ENCODE measurements around the gene CYP3A5. TPM values are rescaled to one million over a fixed set of nuclear protein-coding genes. Genes with fewer than 3 reads are reported as not detected.
"Not testable (repeated sequence)": the region's sequence is repeated elsewhere in the genome, so short reads cannot be mapped to it uniquely, and the experiment has no call there.

CYP3A5 gene
- total RNA-seq, 4 donors from 2014 or later = 36.9 to 195 (median 79.4) TPM

DNA sequence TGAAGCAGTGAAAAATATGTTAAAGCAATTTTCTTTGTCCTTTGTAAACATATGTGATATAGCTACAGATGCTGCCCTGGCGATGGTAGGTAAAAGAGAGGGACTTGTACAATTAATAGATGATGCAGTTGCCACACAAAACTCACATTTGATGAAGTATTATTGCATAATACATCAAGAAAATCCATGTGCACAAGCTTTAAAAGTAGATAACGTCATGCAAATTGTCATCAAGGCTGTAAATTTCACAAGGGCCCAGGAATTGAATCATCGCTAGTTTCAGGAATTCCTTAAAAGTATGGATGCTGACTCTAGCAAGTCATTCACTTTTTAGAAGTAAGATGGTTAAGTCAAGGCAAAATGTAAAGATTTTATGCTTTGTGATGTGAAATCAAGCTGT is 10.0 kb downstream of the CYP3A5 start:
- intact Hi-C loops (cut with DNase I; ENCODE audit: low total_unique reads) = no loop called here
- H3K4me3 ChIP-seq (ENCODE audit: low read depth, poor library complexity, severe bottlenecking) = no peak overlapping the region
- DNase-seq (ENCODE audit: low spot score in 2 of 2) = no peak
- WGBS, 2 donors = 84 to 85% methylated on average over 3 of the region's 3 CpGs
- TF ChIP-seq, protein P1, sequence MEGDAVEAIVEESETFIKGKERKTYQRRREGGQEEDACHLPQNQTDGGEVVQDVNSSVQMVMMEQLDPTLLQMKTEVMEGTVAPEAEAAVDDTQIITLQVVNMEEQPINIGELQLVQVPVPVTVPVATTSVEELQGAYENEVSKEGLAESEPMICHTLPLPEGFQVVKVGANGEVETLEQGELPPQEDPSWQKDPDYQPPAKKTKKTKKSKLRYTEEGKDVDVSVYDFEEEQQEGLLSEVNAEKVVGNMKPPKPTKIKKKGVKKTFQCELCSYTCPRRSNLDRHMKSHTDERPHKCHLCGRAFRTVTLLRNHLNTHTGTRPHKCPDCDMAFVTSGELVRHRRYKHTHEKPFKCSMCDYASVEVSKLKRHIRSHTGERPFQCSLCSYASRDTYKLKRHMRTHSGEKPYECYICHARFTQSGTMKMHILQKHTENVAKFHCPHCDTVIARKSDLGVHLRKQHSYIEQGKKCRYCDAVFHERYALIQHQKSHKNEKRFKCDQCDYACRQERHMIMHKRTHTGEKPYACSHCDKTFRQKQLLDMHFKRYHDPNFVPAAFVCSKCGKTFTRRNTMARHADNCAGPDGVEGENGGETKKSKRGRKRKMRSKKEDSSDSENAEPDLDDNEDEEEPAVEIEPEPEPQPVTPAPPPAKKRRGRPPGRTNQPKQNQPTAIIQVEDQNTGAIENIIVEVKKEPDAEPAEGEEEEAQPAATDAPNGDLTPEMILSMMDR (IDR thresholded peaks at IDR 0.05) = no peak
- TF ChIP-seq POLR2A (IDR thresholded peaks at IDR 0.05) = no peak

DNA sequence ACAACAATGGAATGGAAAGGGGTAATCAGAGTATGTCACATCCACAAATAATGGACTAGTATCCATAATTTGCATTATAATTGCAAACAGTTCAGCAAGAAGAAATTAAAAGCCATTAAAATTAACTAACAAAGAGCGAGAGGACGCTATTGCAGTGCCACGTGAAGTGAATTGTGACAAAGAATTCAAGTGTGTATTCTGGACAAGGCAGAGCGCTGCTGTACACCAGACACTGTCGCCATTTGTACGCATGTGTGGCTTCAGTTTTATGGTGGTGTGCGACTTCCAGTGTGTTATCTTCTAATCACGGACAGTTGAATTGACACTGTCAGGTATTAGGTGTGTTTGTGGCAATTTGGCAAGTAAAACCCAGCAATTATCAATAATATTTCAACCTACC is 11.3 kb downstream of the CYP3A5 start:
- WGBS, 2 donors = 90 to 96% methylated on average over 8 of the region's 8 CpGs
- TF ChIP-seq, protein P1 (IDR thresholded peaks at IDR 0.05) = no peak
- TF ChIP-seq POLR2A (IDR thresholded peaks at IDR 0.05) = no peak
- H3K4me3 ChIP-seq (ENCODE audit: low read depth, poor library complexity, severe bottlenecking) = no peak overlapping the region
- no peak for DNase-seq (ENCODE audit: low spot score in 2 of 2)
- intact Hi-C loops (cut with DNase I; ENCODE audit: low total_unique reads) = no loop called here

DNA sequence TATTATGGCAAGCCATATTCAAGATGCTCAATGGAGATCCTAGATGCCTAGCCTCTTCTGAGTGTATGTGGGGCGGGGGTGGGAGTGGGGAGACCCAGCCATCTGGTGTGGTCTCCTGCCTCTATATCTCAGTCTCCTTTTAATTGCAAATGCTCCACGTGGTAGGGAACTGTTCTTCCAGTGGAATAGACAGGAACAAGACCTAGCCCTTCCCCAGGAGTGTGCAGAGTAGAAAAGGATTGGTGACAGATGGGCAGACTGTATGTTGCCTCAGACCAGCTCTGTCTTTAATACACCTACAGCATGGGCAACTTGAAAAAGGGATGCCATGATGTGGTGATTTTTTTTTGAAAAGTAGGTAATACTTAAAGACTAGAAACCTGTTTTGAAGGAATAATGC is 12.6 kb downstream of the CYP3A5 start:
- 70 to 84% methylated on average over 2 of the region's 2 CpGs for WGBS, 2 donors
- TF ChIP-seq, protein P1 (IDR thresholded peaks at IDR 0.05) = no peak
- TF ChIP-seq POLR2A (IDR thresholded peaks at IDR 0.05) = no peak
- intact Hi-C loops (cut with DNase I; ENCODE audit: low total_unique reads) = no loop called here
- DNase-seq (ENCODE audit: low spot score in 2 of 2) = no peak
- H3K4me3 ChIP-seq (ENCODE audit: low read depth, poor library complexity, severe bottlenecking) = no peak overlapping the region

DNA sequence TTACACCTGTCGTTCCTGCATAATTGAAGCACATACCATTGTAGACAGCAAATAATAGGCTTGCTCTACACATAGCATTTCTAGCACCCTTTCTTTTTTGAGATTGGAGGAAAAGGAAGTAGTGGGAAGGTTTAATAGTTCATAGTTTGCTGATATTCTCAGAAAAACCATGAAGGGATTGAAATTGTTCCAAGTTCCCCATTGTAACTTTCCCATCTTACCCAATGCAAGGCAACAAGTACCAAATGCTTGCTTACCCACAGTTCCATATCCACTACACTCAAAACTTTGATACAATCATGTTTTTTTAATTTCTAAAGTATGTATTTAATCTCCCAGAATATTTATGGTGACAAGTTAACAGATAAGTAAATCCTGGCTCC is 13.8 kb downstream of the CYP3A5 start:
- WGBS, 2 donors = 84 to 88% methylated on average over 1 of the region's 1 CpG
- no peak for TF ChIP-seq POLR2A (IDR thresholded peaks at IDR 0.05)
- TF ChIP-seq, protein P1 (IDR thresholded peaks at IDR 0.05) = no peak
- H3K4me3 ChIP-seq (ENCODE audit: low read depth, poor library complexity, severe bottlenecking) = no peak overlapping the region
- no peak for DNase-seq (ENCODE audit: low spot score in 2 of 2)
- intact Hi-C loops (cut with DNase I; ENCODE audit: low total_unique reads) = no loop called here

DNA sequence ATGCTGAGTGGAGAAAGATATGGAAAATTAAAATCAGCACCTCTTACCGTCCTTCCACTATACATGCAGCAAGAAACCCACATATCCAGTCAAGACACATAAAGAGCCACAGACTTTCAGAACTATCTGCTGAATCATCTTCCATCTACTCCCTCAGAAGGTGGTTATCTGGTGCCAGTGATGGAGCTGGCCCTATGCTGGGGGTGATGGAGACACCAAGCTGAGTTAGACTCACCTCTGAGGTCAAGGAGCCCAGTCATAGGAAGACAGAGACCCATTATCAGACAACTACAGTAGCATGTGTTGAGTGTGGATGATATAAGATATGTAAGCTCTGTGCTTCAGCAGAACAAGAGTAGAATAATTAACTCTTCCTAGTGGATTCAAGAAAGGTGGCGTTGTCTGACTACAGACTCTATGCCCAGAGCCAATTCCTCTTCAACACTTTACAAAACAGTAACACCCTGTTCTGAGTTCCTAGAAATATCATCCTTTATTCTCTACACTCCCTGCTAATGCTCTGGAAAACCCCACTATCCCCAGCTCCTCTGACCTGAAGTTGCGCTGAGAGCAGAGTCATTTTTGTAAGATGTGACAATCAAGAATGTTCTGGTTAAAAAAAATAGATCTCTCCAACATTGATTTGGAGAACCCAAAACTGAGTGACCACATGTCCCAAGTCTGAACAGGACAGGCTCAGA is 14.3 kb downstream of the CYP3A5 start:
- no peak for TF ChIP-seq POLR2A (IDR thresholded peaks at IDR 0.05)
- TF ChIP-seq, protein P1 (IDR thresholded peaks at IDR 0.05) = no peak
- DNase-seq (ENCODE audit: low spot score in 2 of 2) = no peak
- H3K4me3 ChIP-seq (ENCODE audit: low read depth, poor library complexity, severe bottlenecking) = no peak overlapping the region
- 98 to 99% methylated on average over 3 of the region's 3 CpGs for WGBS, 2 donors
- intact Hi-C loops (cut with DNase I; ENCODE audit: low total_unique reads) = no loop called here

DNA sequence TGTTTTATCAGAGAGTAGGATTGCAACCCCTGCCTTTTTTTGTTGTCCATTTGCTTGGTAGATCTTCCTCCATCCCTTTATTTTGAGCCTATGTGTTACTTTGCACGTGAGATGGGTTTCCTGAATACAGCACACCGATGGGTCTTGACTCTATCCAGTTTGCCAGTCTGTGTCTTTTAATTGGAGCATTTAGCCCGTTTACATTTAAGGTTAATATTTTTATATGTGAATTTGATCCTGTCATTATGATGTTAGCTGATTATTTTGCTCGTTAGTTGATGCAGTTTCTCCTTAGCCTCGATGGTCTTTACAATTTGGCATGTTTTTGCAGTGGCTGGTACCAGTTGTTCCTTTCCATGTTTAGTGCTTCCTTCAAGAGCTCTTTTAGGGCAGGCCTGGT is 21.9 kb downstream of the CYP3A5 start:
- H3K4me3 ChIP-seq (ENCODE audit: low read depth, poor library complexity, severe bottlenecking); DNase-seq (ENCODE audit: low spot score in 2 of 2); intact Hi-C loops (cut with DNase I; ENCODE audit: low total_unique reads): not testable (repeated sequence)
- WGBS, 2 donors = 86 to 93% methylated on average over 5 of the region's 5 CpGs

DNA sequence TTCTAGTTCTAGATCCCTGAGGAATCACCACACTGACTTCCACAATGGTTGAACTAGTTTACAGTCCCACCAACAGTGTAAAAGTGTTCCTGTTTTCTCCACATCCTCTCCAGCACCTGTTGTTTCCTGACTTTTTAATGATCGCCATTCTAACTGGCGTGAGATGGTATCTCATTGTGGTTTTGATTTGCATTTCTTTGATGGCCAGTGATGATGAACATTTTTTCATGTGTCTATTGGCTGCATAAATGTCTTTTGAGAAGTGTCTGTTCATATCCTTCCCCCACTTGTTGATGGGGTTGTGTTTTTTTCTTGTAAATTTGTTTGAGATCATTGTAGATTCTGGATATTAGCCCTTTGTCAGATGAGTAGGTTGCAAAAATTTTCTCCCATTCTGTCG is 25.2 kb downstream of the CYP3A5 start:
- H3K4me3 ChIP-seq (ENCODE audit: low read depth, poor library complexity, severe bottlenecking); DNase-seq (ENCODE audit: low spot score in 2 of 2); intact Hi-C loops (cut with DNase I; ENCODE audit: low total_unique reads): not testable (repeated sequence)
- 88 to 93% methylated on average over 3 of the region's 3 CpGs for WGBS, 2 donors
